ENCODE measurements around the gene ARHGEF1. TPM values are rescaled to one million over a fixed set of nuclear protein-coding genes. Genes with fewer than 3 reads are reported as not detected.

ARHGEF1 gene
- polyA plus RNA-seq, 1 donor (not counting 4 experiments of a cell fraction or from before 2014, with no cell fraction given): 30.5 TPM

GRCh38 chr19:41908724-41909464, 25.9 kb downstream of the ARHGEF1 start:
- no peaks in the 10 kb centered on the region for H3K79me2 ChIP-seq (ENCODE audit: control insufficient read depth, insufficient read depth, low read length)
- FAIRE-seq (no peak), DNase-seq (ENCODE audit: low read depth, low spot score) (no peak)
- H2AFZ ChIP-seq (ENCODE audit: control insufficient read depth, low read length): no peak overlapping the region
- H3K27me3 ChIP-seq (ENCODE audit: control insufficient read depth, extremely low read depth, insufficient read depth, low read length): peaks cover 38% of the 10 kb centered on the region
- H3K9me1 ChIP-seq (ENCODE audit: control insufficient read depth, extremely low read depth, insufficient read depth, low read length): no peaks in the 10 kb centered on the region
- H3K4me3 ChIP-seq (ENCODE audit: control insufficient read depth in 2 of 3, extremely low read depth in 1 of 3, insufficient read depth in 2 of 3, low read depth in 1 of 3, low read length in 3 of 3): no peak overlapping the region
- H3K27ac ChIP-seq (ENCODE audit: control insufficient read depth, insufficient read depth, low read length): no peak overlapping the region
- no peak overlapping the region for H3K9ac ChIP-seq (ENCODE audit: control insufficient read depth, extremely low read depth, insufficient read depth, low read length)
- dilution Hi-C loops (cut with MboI; ENCODE audit: extremely low pct_ligation_motif_present, low sequenced_read_pairs): no loop called here
- no peaks in the 10 kb centered on the region for H3K9me3 ChIP-seq (ENCODE audit: control insufficient read depth, low read depth, low read length)
- peaks cover 22% of the 10 kb centered on the region in 2 experiments for H3K36me3 ChIP-seq (ENCODE audit: control insufficient read depth in 2 of 2, extremely low read depth in 1 of 2, insufficient read depth in 2 of 2, low read length in 2 of 2)
- H4K20me1 ChIP-seq (ENCODE audit: control insufficient read depth, extremely low read depth, insufficient read depth, low read length): peaks cover 16% of the 10 kb centered on the region
- no peak overlapping the region for H3K4me2 ChIP-seq (ENCODE audit: control insufficient read depth, extremely low read depth, insufficient read depth, low read depth, low read length)
- TF ChIP-seq CTCF (optimal IDR thresholded peaks at IDR 0.05 in 1 of 3, IDR thresholded peaks at IDR 0.05 in 1 of 3, conservative IDR thresholded peaks at IDR 0.05 in 1 of 3; ENCODE audit: extremely low read depth in 1 of 3, insufficient read depth in 2 of 3, low read length in 3 of 3) (no peak), EZH2 (IDR thresholded peaks at IDR 0.05; ENCODE audit: low read length) (no peak)
- H3K4me1 ChIP-seq (ENCODE audit: control insufficient read depth, extremely low read depth, insufficient read depth, low read length): no peaks in the 10 kb centered on the region

GRCh38 chr19:41909706-41910105, 26.7 kb downstream of the ARHGEF1 start:
- Histone ChIP-seq H3K27me3 (ENCODE audit: control insufficient read depth, extremely low read depth, insufficient read depth, low read length) (peaks cover 46% of the 10 kb centered on the region), H3K36me3 (ENCODE audit: control insufficient read depth in 2 of 2, extremely low read depth in 1 of 2, insufficient read depth in 2 of 2, low read length in 2 of 2) (peaks cover 15 to 16% of the 10 kb centered on the region in 2 experiments), H3K27ac (ENCODE audit: control insufficient read depth, insufficient read depth, low read length) (no peak overlapping the region), H2AFZ (ENCODE audit: control insufficient read depth, low read length) (no peak overlapping the region), H3K9me1 (ENCODE audit: control insufficient read depth, extremely low read depth, insufficient read depth, low read length) (no peaks in the 10 kb centered on the region), H3K4me3 (ENCODE audit: control insufficient read depth in 2 of 3, extremely low read depth in 1 of 3, insufficient read depth in 2 of 3, low read depth in 1 of 3, low read length in 3 of 3) (no peak overlapping the region), H4K20me1 (ENCODE audit: control insufficient read depth, extremely low read depth, insufficient read depth, low read length) (peaks cover 16% of the 10 kb centered on the region), H3K79me2 (ENCODE audit: control insufficient read depth, insufficient read depth, low read length) (no peaks in the 10 kb centered on the region), H3K9ac (ENCODE audit: control insufficient read depth, extremely low read depth, insufficient read depth, low read length) (no peak overlapping the region), H3K9me3 (ENCODE audit: control insufficient read depth, low read depth, low read length) (no peaks in the 10 kb centered on the region), H3K4me2 (ENCODE audit: control insufficient read depth, extremely low read depth, insufficient read depth, low read depth, low read length) (no peak overlapping the region), H3K4me1 (ENCODE audit: control insufficient read depth, extremely low read depth, insufficient read depth, low read length) (no peaks in the 10 kb centered on the region)
- dilution Hi-C loops (cut with MboI; ENCODE audit: extremely low pct_ligation_motif_present, low sequenced_read_pairs): no loop called here
- TF ChIP-seq EZH2 (IDR thresholded peaks at IDR 0.05; ENCODE audit: low read length) (no peak), CTCF (optimal IDR thresholded peaks at IDR 0.05 in 1 of 3, IDR thresholded peaks at IDR 0.05 in 1 of 3, conservative IDR thresholded peaks at IDR 0.05 in 1 of 3; ENCODE audit: extremely low read depth in 1 of 3, insufficient read depth in 2 of 3, low read length in 3 of 3) (no peak)
- DNase-seq (ENCODE audit: low read depth, low spot score): no peak
- FAIRE-seq: no peak
